Smooth muscle cell of the brain vasculature (primary cell): ENCODE results near the gene RBP3.

Experiments
- DNase-seq: peaks from one replicate; pipeline ENCODE4 v3.0.0-alpha.2; 2012; ENCODE audit warnings: low read depth, low spot score

The RBP3 gene

GRCh38 chr10:47336387-47337134, 11.6 kb upstream of the RBP3 start:
- peak; percentile 66 for DNase-seq

- no peak for DNase-seq
Measured at GRCh38 chr10:47337310-47337709, 10.9 kb upstream of the RBP3 start.

- DNase-seq, result no peak
Measured at GRCh38 chr10:47339186-47339735, 8.9 kb upstream of the RBP3 start.

- DNase-seq, result no peak
Measured at GRCh38 chr10:47339759-47340607, 8.2 kb upstream of the RBP3 start.

- peak; percentile 17 for DNase-seq
Measured at GRCh38 chr10:47340608-47341170, 7.5 kb upstream of the RBP3 start.

- no peak for DNase-seq
Measured at GRCh38 chr10:47344996-47345870, 2.9 kb upstream of the RBP3 start.

- DNase-seq, result no peak
Measured at GRCh38 chr10:47346581-47347302, 1.4 kb upstream of the RBP3 start.

- DNase-seq, result no peak
Measured at GRCh38 chr10:47347303-47347675, 874 bp upstream of the RBP3 start.

- no peak for DNase-seq
Measured at GRCh38 chr10:47348661-47349470, 703 bp downstream of the RBP3 start.

- no peak for DNase-seq
Measured at GRCh38 chr10:47349516-47349915, 1.4 kb downstream of the RBP3 start.

GRCh38 chr10:47349941-47350371, 1.8 kb downstream of the RBP3 start:
- DNase-seq, result no peak

GRCh38 chr10:47350671-47351640, 2.8 kb downstream of the RBP3 start:
- DNase-seq, result no peak

GRCh38 chr10:47351899-47352815, 4.0 kb downstream of the RBP3 start:
- no peak for DNase-seq

GRCh38 chr10:47353351-47353750, 5.2 kb downstream of the RBP3 start:
- no peak for DNase-seq

- DNase-seq, result no peak
Measured at GRCh38 chr10:47354165-47354564, 6.0 kb downstream of the RBP3 start.

GRCh38 chr10:47354900-47355299, 6.7 kb downstream of the RBP3 start:
- no peak for DNase-seq

- DNase-seq, result no peak
Measured at GRCh38 chr10:47356708-47357107, 8.5 kb downstream of the RBP3 start.
